ENCODE measurements around the gene CD2BP2. TPM values are rescaled to one million over a fixed set of nuclear protein-coding genes. Genes with fewer than 3 reads are reported as not detected.

Gene CD2BP2
- total and polyA plus RNA-seq, 2 of the 13 experiments (the other 11 are each of a cell fraction or from before 2014, with no cell fraction given): 24.9 to 54.6 TPM

- peaks cover 60% of the 10 kb centered on the region for H3K4me1 ChIP-seq (ENCODE audit: insufficient read depth, low read length)
- no peaks in the 10 kb centered on the region; a peak in 1 of 5 replicates for H3K27me3 ChIP-seq (ENCODE audit: control insufficient read depth in 1 of 2, insufficient read depth in 2 of 2, low read length in 2 of 2)
- FAIRE-seq: no peak
- intact Hi-C loops (cut with micrococcal nuclease; ENCODE audit: unreplicated experiment): loop anchor here (1.0 to 2.0 kb wide), 3 partner anchors 20 to 54 kb away; partner anchors contain the start of gene ZNF48
- no peak for DNase-seq (ENCODE audit: low spot score)
- H3K9me3 ChIP-seq (ENCODE audit: low read length): no peaks in the 10 kb centered on the region
- peak overlapping the region; percentile 84 for H3K9ac ChIP-seq (ENCODE audit: insufficient read depth, low read depth, low read length)
- peaks cover 23% of the 10 kb centered on the region for H3K79me2 ChIP-seq (ENCODE audit: insufficient read depth, low read length)
- TSS peak; percentile 64 for BruUV-seq (replicated peaks)
- H3K27ac ChIP-seq (ENCODE audit: extremely low read length, insufficient read depth, low read length): peak overlapping the region; percentile 92
- H3K4me2 ChIP-seq (ENCODE audit: low read depth, low read length): peak overlapping the region; percentile 96
- peaks cover 8 to 45% of the 10 kb centered on the region in 2 experiments for H3K36me3 ChIP-seq (replicated peaks in 1 of 2; ENCODE audit: control insufficient read depth in 1 of 2, insufficient read depth in 2 of 2, low read length in 2 of 2)
- CTCF ChIA-PET (ENCODE audit: low intra/inter-chr PET ratio, low total read pairs): interaction anchor here (2.4 kb wide), 1 partner anchor 55 kb away, joined by 10 read pairs; no protein-coding TSS in a partner anchor
- in situ Hi-C loops (cut with HindIII; ENCODE audit: extremely low pct_ligation_motif_present, low pct_unique_long_range_greater_than_20kb): loop anchor here (10.0 kb wide), 1 partner anchor 260 kb away; the partner anchor contains the start of gene ZNF689
- POLR2A ChIA-PET: interaction anchor here (0.5 to 6.7 kb wide), 19 partner anchors 8 to 304 kb away, joined by 3 to 94 read pairs (median 5); partner anchors contain the start of genes ALDOA, DCTPP1, FBRS and TBC1D10B
- 5% methylated on average over 18 of the region's 36 CpGs for WGBS (ENCODE audit: low lambda C conversion rate)
- ATAC-seq: peak; percentile 27
- no peaks in the 10 kb centered on the region for H4K20me1 ChIP-seq (ENCODE audit: insufficient read depth, low read length)
- peak overlapping the region; percentile 85 to 94 (median 88) for H3K4me3 ChIP-seq (replicated peaks in 1 of 3; ENCODE audit: insufficient read depth in 1 of 3, low read depth in 2 of 3, low read length in 3 of 3)
- no peak overlapping the region for H2AFZ ChIP-seq (ENCODE audit: low read length)
- TF ChIP-seq ZNF251 (CRISPR knock-in tag; IDR thresholded peaks at IDR 0.05): 0 out of 2 replicates have a peak, but pooled peaks have one; percentile 57
- peak; percentile 88; the same call in 1 of the 2 replicates for TF ChIP-seq ZNF446 (CRISPR knock-in tag; IDR thresholded peaks at IDR 0.05)
- TF ChIP-seq STAT5B (CRISPR knock-in tag; IDR thresholded peaks at IDR 0.05): peak; percentile 28; the same call in 1 of the 2 replicates
- TF ChIP-seq JUN (CRISPR knock-in tag; IDR thresholded peaks at IDR 0.05): 0 out of 2 replicates have a peak, but pooled peaks have one; percentile 32
- no peak for TF ChIP-seq ATAD3A (CRISPR knock-in tag; IDR thresholded peaks at IDR 0.05)
- 0 out of 2 replicates have a peak, but pooled peaks have one; percentile 8 for TF ChIP-seq ONECUT2 (CRISPR knock-in tag; IDR thresholded peaks at IDR 0.05)
- TF ChIP-seq, protein P1, sequence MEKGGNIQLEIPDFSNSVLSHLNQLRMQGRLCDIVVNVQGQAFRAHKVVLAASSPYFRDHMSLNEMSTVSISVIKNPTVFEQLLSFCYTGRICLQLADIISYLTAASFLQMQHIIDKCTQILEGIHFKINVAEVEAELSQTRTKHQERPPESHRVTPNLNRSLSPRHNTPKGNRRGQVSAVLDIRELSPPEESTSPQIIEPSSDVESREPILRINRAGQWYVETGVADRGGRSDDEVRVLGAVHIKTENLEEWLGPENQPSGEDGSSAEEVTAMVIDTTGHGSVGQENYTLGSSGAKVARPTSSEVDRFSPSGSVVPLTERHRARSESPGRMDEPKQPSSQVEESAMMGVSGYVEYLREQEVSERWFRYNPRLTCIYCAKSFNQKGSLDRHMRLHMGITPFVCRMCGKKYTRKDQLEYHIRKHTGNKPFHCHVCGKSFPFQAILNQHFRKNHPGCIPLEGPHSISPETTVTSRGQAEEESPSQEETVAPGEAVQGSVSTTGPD (CRISPR knock-in tag; IDR thresholded peaks at IDR 0.05): no peak
- no peak for TF ChIP-seq HINFP (CRISPR knock-in tag; IDR thresholded peaks at IDR 0.05; ENCODE audit: low read depth)
- TF ChIP-seq ZNF354B (CRISPR knock-in tag; IDR thresholded peaks at IDR 0.05): no peak
- TF ChIP-seq ZNF766 (CRISPR knock-in tag; IDR thresholded peaks at IDR 0.05; ENCODE audit: borderline replicate concordance): no peak; the same call in 1 of the 2 replicates
- 0 out of 2 replicates have a peak, but pooled peaks have one; percentile 9 for TF ChIP-seq MTA1 (CRISPR knock-in tag; IDR thresholded peaks at IDR 0.05; ENCODE audit: borderline replicate concordance)
- TF ChIP-seq, protein P2, sequence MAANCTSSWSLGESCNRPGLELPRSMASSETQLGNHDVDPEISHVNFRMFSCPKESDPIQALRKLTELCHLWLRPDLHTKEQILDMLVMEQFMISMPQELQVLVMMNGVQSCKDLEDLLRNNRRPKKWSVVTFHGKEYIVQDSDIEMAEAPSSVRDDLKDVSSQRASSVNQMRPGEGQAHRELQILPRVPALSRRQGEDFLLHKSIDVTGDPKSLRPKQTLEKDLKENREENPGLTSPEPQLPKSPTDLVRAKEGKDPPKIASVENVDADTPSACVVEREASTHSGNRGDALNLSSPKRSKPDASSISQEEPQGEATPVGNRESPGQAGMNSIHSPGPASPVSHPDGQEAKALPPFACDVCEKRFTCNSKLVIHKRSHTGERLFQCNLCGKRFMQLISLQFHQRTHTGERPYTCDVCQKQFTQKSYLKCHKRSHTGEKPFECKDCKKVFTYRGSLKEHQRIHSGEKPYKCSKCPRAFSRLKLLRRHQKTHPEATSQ (CRISPR knock-in tag; IDR thresholded peaks at IDR 0.05; ENCODE audit: borderline replicate concordance): 0 out of 2 replicates have a peak, but pooled peaks have one; percentile 77
- no peak for TF ChIP-seq ELF3 (CRISPR knock-in tag; IDR thresholded peaks at IDR 0.05)
- no peak for TF ChIP-seq MBNL3 (CRISPR knock-in tag; conservative IDR thresholded peaks at IDR 0.05)
Observed at GRCh38 chr16:30354423-30355143, 525 bp downstream of the CD2BP2 start.
